ENCODE measurements around the gene HGF. TPM values are rescaled to one million over a fixed set of nuclear protein-coding genes. Genes with fewer than 3 reads are reported as not detected.
"Not testable (repeated sequence)": the region's sequence is repeated elsewhere in the genome, so short reads cannot be mapped to it uniquely, and the experiment has no call there.

The HGF gene
- total RNA-seq = 33.2 and 60.6 TPM in 2 replicates

DNA sequence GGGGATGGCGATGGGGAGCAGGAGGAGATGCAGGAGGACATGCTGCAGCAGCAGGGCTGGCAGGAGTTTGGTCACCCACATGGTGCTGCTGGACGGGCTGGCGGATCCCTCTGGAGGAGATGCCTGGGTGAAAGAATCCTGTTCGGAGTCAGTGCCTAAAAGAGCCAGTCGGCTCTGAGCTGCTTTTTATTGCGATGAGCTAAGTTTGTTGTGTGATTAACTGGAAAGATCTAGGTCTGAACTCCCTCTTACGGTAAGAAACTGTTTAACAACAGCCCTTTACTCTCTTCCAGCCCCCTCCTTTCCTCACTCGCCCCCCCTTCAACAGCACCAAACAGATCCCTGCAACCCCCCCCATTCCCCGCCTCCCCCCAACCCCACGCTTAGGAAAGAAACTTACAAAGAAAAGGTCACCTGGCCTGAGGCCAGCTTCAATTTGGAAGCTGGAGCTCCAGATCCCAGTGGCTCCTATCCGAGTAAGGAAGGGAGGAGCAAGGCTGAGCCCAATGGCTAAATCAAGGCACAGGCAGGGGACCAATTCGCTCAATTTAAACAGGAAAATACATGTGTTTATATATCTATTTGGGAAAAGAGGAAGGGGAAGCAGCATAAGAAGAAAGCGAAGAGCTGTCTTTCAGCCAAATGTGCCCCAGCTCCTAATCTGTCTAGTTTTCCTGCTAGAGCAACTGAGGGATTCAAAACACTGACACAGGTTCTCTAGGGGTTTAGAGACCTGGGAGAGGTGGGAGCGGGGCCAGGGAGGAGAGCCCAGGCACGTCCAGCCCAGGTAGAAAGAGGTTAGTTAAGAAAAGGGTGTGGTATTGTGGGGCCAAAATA lies at the start of gene HGF:
HGF (minus strand) TSS at position 157 of the 837 bp plus-strand sequence; CDS start at position 81, 76 bp downstream.
- peak; percentile 38 for TF ChIP-seq CTCF (IDR thresholded peaks at IDR 0.05; ENCODE audit: insufficient read depth, low read depth, low read length)
- peak; percentile 94 for DNase-seq (ENCODE audit: low read depth)
- peak within 1 kb of the TSS; percentile 83 for H3K4me3 ChIP-seq (ENCODE audit: low read depth, low read length)

DNA sequence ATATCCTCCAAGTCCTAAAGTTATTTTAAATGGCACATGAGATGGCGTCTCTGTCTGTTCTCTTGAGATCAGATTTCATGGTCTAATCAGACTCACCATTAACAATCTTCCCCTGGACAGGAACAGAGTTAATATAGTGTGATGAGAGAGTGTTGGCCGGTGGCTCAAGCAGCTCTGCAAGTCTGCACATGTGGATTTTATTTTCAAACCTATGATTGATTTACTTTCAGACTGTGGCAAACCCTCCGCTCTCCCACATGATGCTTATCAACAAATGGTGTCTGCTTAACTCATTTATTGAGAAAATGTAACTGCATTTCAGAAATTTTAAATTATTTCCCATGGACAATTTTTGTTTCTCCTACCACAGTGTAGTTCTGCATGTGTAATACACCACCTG lies 46.5 kb upstream of the HGF start:
- H3K4me3 ChIP-seq (ENCODE audit: low read depth, low read length) = no peak overlapping the region
- DNase-seq (ENCODE audit: low read depth) = no peak
- no peak for TF ChIP-seq CTCF (IDR thresholded peaks at IDR 0.05; ENCODE audit: insufficient read depth, low read depth, low read length)

DNA sequence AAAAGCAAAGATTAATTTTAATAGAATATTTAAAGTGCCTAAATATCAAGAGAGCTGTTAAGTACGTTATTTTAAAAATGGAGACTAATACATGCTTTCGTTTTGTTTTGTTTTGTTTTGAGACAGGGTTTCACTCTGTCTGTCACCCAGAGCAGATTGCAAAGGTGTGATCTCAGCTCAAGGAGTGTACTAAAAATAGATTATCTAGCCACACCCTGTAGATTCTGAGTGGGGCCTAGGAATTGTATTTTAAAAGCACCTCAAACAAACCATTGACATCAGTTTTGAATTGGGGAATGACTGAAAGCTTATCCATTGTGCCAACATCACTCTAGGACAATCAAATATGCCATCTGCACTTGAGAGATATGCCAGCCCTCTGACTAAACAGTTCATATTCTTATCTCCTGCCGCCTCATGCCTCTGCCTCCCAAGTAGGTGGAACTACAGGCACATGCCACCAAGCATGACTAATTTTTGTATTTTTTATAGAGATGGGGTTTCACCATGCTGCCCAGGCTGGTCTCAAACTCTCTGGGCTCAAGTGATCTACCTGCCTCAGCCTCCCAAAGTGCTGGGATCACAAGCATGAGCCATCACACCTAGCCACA lies 43.1 kb upstream of the HGF start:
- not testable (repeated sequence) for H3K4me3 ChIP-seq (ENCODE audit: low read depth, low read length); DNase-seq (ENCODE audit: low read depth)

DNA sequence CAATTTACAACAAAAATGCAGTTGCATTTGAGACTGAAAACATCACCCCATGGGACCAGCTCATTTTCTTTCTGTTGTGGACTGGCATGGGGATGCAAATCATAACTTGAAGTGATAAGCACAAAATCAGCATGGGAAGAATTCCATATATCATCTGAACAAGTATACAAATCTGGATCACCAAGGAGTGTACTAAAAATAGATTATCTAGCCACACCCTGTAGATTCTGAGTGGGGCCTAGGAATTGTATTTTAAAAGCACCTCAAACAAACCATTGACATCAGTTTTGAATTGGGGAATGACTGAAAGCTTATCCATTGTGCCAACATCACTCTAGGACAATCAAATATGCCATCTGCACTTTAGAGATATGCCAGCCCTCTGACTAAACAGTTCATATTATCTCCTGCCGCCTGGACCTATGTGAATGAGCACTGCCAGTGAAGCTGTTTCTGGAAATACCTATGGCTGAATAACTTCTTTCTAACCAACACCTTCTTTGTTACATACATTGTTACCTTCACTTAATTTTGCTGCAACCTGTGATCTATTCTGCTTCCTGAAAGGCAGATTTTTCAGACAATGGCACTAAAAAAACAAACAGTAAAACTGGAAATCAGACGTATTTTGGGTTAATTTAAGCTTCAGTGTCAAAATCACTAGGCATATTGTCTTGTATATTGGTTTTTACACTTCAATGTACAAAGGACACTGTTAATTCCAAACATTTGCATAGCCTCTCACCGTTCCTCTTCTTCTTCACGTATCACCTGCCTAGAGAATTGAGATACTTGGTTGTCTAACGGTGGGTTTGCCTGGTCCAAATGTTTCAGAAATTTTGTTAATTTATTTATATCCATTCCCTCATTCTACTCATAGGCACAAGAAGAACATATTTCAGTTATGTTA lies 42.4 kb upstream of the HGF start:
- no peak overlapping the region for H3K4me3 ChIP-seq (ENCODE audit: low read depth, low read length)
- DNase-seq (ENCODE audit: low read depth) = no peak

DNA sequence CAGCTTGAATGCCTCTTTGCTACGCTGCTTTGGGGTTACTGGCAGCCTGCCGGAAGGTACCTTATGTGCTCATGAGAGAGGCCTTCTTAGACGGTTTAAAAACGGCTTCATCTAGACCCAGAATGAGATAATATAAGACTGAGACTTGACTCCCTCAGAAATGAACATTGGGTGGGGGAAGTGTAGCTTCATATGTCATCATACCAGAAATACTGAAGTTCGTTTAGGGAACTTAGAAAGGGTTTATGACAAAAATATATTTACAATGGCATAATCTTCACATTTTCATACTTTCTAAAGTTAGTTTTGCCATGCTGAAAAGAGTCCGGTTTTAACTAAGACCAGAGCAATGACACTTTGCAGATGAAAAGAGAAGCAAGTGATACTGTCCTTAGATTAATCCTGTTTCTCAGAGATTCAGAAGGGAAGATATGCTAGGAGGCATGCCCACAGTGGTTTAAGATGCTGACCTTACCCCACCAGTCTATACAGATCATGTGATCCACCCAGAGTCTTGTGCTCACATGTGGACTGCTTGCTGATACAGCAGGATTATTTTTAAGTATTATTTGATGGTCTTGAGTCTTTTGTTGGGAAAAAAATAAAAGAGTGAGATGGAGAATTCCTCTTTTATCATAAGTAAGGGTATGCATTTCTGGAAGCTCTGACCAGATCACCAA lies 40.8 kb upstream of the HGF start:
- no peak for DNase-seq (ENCODE audit: low read depth)

More for the DNA sequence above, 42.4 kb upstream of the HGF start:
- TF ChIP-seq CTCF (IDR thresholded peaks at IDR 0.05; ENCODE audit: insufficient read depth, low read depth, low read length) = no peak

GRCh38 chr7:81808310-81808709 lies 38.5 kb upstream of the HGF start:
- DNase-seq (ENCODE audit: low read depth); H3K4me3 ChIP-seq (ENCODE audit: low read depth, low read length): not testable (repeated sequence)

More for the DNA sequence above, 40.8 kb upstream of the HGF start:
- no peak overlapping the region for H3K4me3 ChIP-seq (ENCODE audit: low read depth, low read length)
- TF ChIP-seq CTCF (IDR thresholded peaks at IDR 0.05; ENCODE audit: insufficient read depth, low read depth, low read length) = no peak

- H3K4me3 ChIP-seq (ENCODE audit: low read depth, low read length) = no peak overlapping the region
- no peak for DNase-seq (ENCODE audit: low read depth)
- TF ChIP-seq CTCF (IDR thresholded peaks at IDR 0.05; ENCODE audit: insufficient read depth, low read depth, low read length) = no peak
These were observed 33.4 kb upstream of the HGF start for GRCh38 chr7:81803267-81803666.

All from fibroblast of villous mesenchyme (primary cell).